Stimulated activated CD4-positive, alpha-beta T cell treated with anti-CD3 and anti-CD28 coated beads, TNF-alpha, amount 100 ng/mL, for 4 hours (primary cell): ENCODE data around the gene SMIM8.

Source experiments
- DNase-seq, 3 experiments: peaks; one replicate each; pipeline ENCODE4 v3.0.0-alpha.2; 2020; ENCODE audit warnings: low read depth in 3 of 3

The SMIM8 gene

GRCh38 chr6:87391334-87391733, 68.9 kb downstream of the SMIM8 start:
- DNase-seq = no peak
